Measurements from ENCODE around the gene GOLGA8Q.
"Not testable (repeated sequence)": the region's sequence is repeated elsewhere in the genome, so short reads cannot be mapped to it uniquely, and the experiment has no call there.

DNA sequence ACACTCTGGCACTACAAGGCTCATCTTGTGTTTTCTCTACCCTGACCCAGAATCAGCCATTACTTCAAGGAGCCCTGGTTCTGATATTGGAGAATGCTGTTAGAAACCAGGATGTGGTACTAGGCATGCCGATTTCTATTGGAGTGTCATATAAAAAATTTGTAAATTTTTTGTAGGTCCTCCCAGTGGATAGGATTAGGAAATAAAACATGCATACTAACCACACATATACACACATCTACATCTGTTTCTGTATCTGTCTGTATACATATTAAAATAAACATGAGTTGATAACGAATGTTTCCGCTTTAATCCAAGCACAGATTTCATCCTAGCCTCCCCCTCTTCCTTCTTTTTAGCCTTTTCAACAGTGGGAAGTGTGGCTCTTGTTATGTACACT, 22.8 kb upstream of the GOLGA8Q start:
- not testable (repeated sequence) for TF ChIP-seq CTCF, POLR2A (IDR thresholded peaks at IDR 0.05)

Measured in thyroid gland (tissue), 4 donors.